Measurements from ENCODE around the gene TSHZ1.

TSHZ1 gene

GRCh38 chr18:75246721-75247610, 36.4 kb downstream of the TSHZ1 start:
- peak; percentile 34 for DNase-seq

- DNase-seq: peak; percentile 47
Measured at GRCh38 chr18:75247611-75248421, 37.2 kb downstream of the TSHZ1 start.

- peak; percentile 59 for DNase-seq
Measured at GRCh38 chr18:75248426-75249174, 38.0 kb downstream of the TSHZ1 start.

GRCh38 chr18:75249175-75249518, 38.5 kb downstream of the TSHZ1 start:
- DNase-seq: no peak

- DNase-seq: no peak
Measured at GRCh38 chr18:75249672-75250470, 39.3 kb downstream of the TSHZ1 start.

- DNase-seq: no peak
Measured at GRCh38 chr18:75250471-75250821, 39.8 kb downstream of the TSHZ1 start.

- no peak for DNase-seq
Measured at GRCh38 chr18:75251466-75251865, 40.9 kb downstream of the TSHZ1 start.

GRCh38 chr18:75252136-75252535, 41.5 kb downstream of the TSHZ1 start:
- no peak for DNase-seq

- no peak for DNase-seq
Measured at GRCh38 chr18:75253043-75253442, 42.4 kb downstream of the TSHZ1 start.

- no peak for DNase-seq
Measured at GRCh38 chr18:75253784-75254183, 43.2 kb downstream of the TSHZ1 start.

GRCh38 chr18:75255094-75255493, 44.5 kb downstream of the TSHZ1 start:
- DNase-seq: no peak

GRCh38 chr18:75256376-75256775, 45.8 kb downstream of the TSHZ1 start:
- no peak for DNase-seq

- DNase-seq: no peak
Measured at GRCh38 chr18:75257605-75258004, 47.0 kb downstream of the TSHZ1 start.

GRCh38 chr18:75261430-75262223, 51.0 kb downstream of the TSHZ1 start:
- DNase-seq: no peak

- DNase-seq: no peak
Measured at GRCh38 chr18:75262511-75262910, 51.9 kb downstream of the TSHZ1 start.

GRCh38 chr18:75264195-75264594, 53.6 kb downstream of the TSHZ1 start:
- DNase-seq: no peak

GRCh38 chr18:75264926-75265597, 54.5 kb downstream of the TSHZ1 start:
- no peak for DNase-seq

- no peak for DNase-seq
Measured at GRCh38 chr18:75265872-75266271, 55.3 kb downstream of the TSHZ1 start.

- DNase-seq: no peak
Measured at GRCh38 chr18:75267643-75268363, 57.2 kb downstream of the TSHZ1 start.

- DNase-seq: no peak
Measured at GRCh38 chr18:75268364-75268646, 57.7 kb downstream of the TSHZ1 start.

Measured in right kidney (tissue), 1 donor.